ENCODE measurements around the gene PSMB11. TPM values are rescaled to one million over a fixed set of nuclear protein-coding genes. Genes with fewer than 3 reads are reported as not detected.

The PSMB11 gene
- total RNA-seq, 1 experiment from 2014 or later = not detected

DNA sequence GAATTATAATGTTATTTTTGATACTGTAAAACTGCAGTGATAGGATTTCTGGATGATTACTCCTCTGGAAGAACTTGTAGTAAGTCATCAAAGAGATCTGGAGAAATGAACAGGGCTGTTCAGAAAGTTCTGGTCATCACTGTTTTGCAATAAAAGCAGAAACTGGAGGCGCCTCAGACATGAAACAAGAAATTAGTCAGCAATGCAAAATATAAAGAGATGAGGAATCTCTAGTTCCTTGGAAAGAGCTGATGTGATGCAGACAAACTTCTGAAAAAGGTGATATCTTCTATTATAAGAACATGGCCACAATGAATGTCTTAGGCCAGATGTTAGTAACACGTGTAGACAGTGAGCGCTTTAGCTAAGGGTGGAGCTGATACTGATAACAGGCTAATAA, 43.4 kb downstream of the PSMB11 start:
- no peak for DNase-seq (ENCODE audit: low spot score)

GRCh38 chr14:23086565-23086964, 44.6 kb downstream of the PSMB11 start:
- no peak for DNase-seq (ENCODE audit: low spot score)

- DNase-seq (ENCODE audit: low spot score) = no peak
Measured at GRCh38 chr14:23089498-23090253, 47.7 kb downstream of the PSMB11 start.

GRCh38 chr14:23090254-23090636, 48.2 kb downstream of the PSMB11 start:
- DNase-seq (ENCODE audit: low spot score) = no peak

DNA sequence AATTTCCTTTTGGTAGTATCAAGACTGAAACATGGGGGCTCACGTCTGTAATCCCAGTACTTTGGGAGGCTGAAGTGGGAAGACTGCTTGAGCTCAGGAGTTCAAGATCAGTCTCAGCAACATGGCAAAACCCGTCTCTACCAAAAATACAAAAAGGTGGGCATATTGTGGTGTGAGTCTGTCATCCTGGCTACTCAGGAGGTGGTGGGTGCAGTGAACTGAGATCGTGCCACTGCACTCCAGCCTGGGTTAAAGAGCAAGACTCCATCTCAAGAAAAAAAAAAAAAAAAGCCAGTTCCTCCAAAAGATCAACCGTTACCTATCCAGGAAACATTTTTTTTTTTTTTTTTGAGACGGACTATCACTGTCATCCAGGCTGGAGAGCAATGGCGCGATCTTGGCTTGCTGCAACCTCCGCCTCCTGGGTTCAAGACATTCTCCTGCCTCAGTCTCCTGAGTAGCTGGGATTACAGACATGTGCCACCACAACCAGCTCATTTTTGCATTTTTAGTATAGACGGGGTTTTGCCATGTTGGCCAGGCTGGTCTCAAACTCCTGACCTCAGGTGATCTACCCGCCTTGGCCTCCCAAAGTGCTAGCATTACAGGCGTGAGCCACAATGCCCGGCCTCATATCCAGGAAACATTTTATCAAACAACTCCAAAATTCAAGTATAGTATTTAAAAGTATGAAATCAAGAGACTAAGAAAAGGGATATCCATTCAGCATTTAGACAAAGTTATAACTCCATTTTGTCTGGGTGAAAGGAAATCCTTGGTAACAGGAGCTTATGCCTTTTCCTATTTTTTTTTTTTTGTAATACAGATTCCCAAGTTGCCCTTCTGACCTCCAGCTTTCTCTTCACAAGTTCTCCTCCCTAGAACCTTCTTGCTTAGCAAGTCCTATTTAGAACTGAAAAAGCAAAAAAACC, 49.5 kb downstream of the PSMB11 start:
- DNase-seq (ENCODE audit: low spot score) = no peak

DNA sequence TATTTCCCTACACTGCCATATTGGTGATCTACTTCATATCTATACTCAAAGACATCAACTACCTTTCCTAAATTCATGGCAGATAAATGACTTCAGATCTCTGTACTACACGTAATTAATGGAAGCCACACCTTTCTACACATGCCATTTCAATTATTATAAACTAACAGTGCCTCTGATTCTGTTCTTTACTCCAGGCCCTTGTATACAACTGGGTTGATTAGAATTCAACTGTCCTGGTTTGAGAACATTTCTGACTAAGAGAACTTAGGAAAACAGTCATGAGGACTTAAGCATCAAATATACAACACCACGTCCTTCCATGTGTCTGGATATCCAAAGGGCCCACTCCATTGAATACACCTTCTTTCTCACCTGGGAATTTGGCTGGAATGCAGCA, 51.1 kb downstream of the PSMB11 start:
- DNase-seq (ENCODE audit: low spot score) = no peak

DNA sequence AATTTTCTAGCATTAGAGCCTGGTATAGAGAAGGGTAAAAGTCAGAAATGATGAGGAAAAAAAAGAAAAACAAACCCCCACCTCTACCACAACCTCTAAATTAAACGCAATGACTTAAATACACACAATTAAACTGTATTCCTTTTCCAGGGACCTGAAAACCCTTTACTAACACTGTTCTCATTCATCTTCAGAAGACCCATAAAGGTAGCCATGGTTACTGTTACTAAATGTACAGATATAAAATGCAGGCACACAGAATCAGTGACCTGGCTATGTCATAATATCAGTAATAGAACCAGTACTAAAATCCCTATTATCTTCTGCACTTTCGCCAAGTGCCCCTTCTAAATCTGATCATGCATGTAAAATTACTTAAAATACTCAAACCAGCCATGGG, 51.5 kb downstream of the PSMB11 start:
- no peak for DNase-seq (ENCODE audit: low spot score)

Other genes with a start within 250 kb of the PSMB11 start
- 0.74 TPM in 1 of 2 replicates, not detected in the other for gene SLC7A7, start 226.8 kb upstream of the PSMB11 start, total RNA-seq (2014; rRNA removed; shearing (Covaris generic))
- 72.1 and 163 TPM in 2 replicates for gene MRPL52, start 212.3 kb upstream of the PSMB11 start, total RNA-seq (2014; rRNA removed; shearing (Covaris generic))
- gene MMP14, start 205.6 kb upstream of the PSMB11 start, total RNA-seq (2014; rRNA removed; shearing (Covaris generic)) = 82.4 and 92.9 TPM in 2 replicates
- 28.7 and 38.7 TPM in 2 replicates for gene LRP10, start 170.5 kb upstream of the PSMB11 start, total RNA-seq (2014; rRNA removed; shearing (Covaris generic))
- not detected in 2 replicates for gene REM2, start 159.0 kb upstream of the PSMB11 start, total RNA-seq (2014; rRNA removed; shearing (Covaris generic))
- gene RBM23, start 123.1 kb upstream of the PSMB11 start, total RNA-seq (2014; rRNA removed; shearing (Covaris generic)) = 56.8 and 64.1 TPM in 2 replicates
- gene PRMT5, start 112.8 kb upstream of the PSMB11 start, total RNA-seq (2014; rRNA removed; shearing (Covaris generic)) = 38.6 and 181 TPM in 2 replicates
- gene HAUS4, start 85.1 kb upstream of the PSMB11 start, total RNA-seq (2014; rRNA removed; shearing (Covaris generic)) = 39.8 and 46.9 TPM in 2 replicates
- 47.5 and 65.5 TPM in 2 replicates for gene AJUBA, start 59.7 kb upstream of the PSMB11 start, total RNA-seq (2014; rRNA removed; shearing (Covaris generic))
- gene C14orf93, start 32.1 kb upstream of the PSMB11 start, total RNA-seq (2014; rRNA removed; shearing (Covaris generic)) = 6.9 and 8.1 TPM in 2 replicates
- gene PSMB5, start 7.3 kb upstream of the PSMB11 start, total RNA-seq (2014; rRNA removed; shearing (Covaris generic)) = 219 and 225 TPM in 2 replicates
- gene CDH24, start 15.3 kb downstream of the PSMB11 start, total RNA-seq (2014; rRNA removed; shearing (Covaris generic)) = 2.8 and 4.0 TPM in 2 replicates
- 53.6 and 58.8 TPM in 2 replicates for gene ACIN1, start 52.9 kb downstream of the PSMB11 start, total RNA-seq (2014; rRNA removed; shearing (Covaris generic))
- gene C14orf119, start 53.3 kb downstream of the PSMB11 start, total RNA-seq (2014; rRNA removed; shearing (Covaris generic)) = 23.0 and 34.5 TPM in 2 replicates
- gene CIROP, start 62.8 kb downstream of the PSMB11 start, total RNA-seq (2014; rRNA removed; shearing (Covaris generic)) = not detected in 2 replicates
- gene CEBPE, start 77.0 kb downstream of the PSMB11 start, total RNA-seq (2014; rRNA removed; shearing (Covaris generic)) = 0.96 TPM in 1 of 2 replicates, not detected in the other
- 1.5 and 2.5 TPM in 2 replicates for gene SLC7A8, start 141.4 kb downstream of the PSMB11 start, total RNA-seq (2014; rRNA removed; shearing (Covaris generic))
- not detected in 2 replicates for gene RNF212B, start 195.7 kb downstream of the PSMB11 start, total RNA-seq (2014; rRNA removed; shearing (Covaris generic))
- gene HOMEZ, start 243.9 kb downstream of the PSMB11 start, total RNA-seq (2014; rRNA removed; shearing (Covaris generic)) = 4.5 and 4.7 TPM in 2 replicates